RWPE1 (cell line): Measurements from ENCODE around the gene RRAGB.

Source experiments
- CTCF ChIA-PET: fragments of 350-600 bp; sonication (Branson Sonifier 250); formaldehyde crosslinking; extraction: SDS; loops from one replicate; lab custom pipeline; 2021; lab: Yijun Ruan, JAX
- POLR2A ChIA-PET: fragments of 400-600 bp; formaldehyde crosslinking; extraction: SDS; loops from one replicate; lab custom pipeline; 2020; ENCODE audit warnings: antibody characterized with exemption; ENCODE audit not compliant: low non-redundant PET; lab: Yijun Ruan, JAX
- DNase-seq: peaks from one replicate; pipeline ENCODE4 v3.0.0; 2012; ENCODE audit warnings: low spot score
- H3K27ac ChIP-seq: fragments of 450-650 bp; 2 replicates; pipeline ENCODE4 v1.5.1; 2017
- TF ChIP-seq, protein P1 (sequence below): fragments of 450-650 bp; conservative IDR thresholded peaks from 2 replicates; pipeline ENCODE4 v1.5.1; 2017; ENCODE audit warnings: low read depth, mild to moderate bottlenecking

RRAGB gene

GRCh38 chrX:55709735-55710134 lies 7.8 kb upstream of the RRAGB start:
- no peak overlapping the region for H3K27ac ChIP-seq
- CTCF ChIA-PET, result no interaction called here
- TF ChIP-seq, protein P1, sequence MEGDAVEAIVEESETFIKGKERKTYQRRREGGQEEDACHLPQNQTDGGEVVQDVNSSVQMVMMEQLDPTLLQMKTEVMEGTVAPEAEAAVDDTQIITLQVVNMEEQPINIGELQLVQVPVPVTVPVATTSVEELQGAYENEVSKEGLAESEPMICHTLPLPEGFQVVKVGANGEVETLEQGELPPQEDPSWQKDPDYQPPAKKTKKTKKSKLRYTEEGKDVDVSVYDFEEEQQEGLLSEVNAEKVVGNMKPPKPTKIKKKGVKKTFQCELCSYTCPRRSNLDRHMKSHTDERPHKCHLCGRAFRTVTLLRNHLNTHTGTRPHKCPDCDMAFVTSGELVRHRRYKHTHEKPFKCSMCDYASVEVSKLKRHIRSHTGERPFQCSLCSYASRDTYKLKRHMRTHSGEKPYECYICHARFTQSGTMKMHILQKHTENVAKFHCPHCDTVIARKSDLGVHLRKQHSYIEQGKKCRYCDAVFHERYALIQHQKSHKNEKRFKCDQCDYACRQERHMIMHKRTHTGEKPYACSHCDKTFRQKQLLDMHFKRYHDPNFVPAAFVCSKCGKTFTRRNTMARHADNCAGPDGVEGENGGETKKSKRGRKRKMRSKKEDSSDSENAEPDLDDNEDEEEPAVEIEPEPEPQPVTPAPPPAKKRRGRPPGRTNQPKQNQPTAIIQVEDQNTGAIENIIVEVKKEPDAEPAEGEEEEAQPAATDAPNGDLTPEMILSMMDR, result no peak
- DNase-seq, result no peak
- POLR2A ChIA-PET, result no interaction called here

GRCh38 chrX:55710701-55711100 lies 6.8 kb upstream of the RRAGB start:
- TF ChIP-seq, protein P1, result no peak
- CTCF ChIA-PET, result no interaction called here
- POLR2A ChIA-PET, result no interaction called here
- peak; percentile 3 for DNase-seq
- no peak overlapping the region; the same call in 1 of the 2 replicates for H3K27ac ChIP-seq

- CTCF ChIA-PET, result no interaction called here
- TF ChIP-seq, protein P1, result no peak
Measured at GRCh38 chrX:55713631-55714030, 3.9 kb upstream of the RRAGB start.

DNA sequence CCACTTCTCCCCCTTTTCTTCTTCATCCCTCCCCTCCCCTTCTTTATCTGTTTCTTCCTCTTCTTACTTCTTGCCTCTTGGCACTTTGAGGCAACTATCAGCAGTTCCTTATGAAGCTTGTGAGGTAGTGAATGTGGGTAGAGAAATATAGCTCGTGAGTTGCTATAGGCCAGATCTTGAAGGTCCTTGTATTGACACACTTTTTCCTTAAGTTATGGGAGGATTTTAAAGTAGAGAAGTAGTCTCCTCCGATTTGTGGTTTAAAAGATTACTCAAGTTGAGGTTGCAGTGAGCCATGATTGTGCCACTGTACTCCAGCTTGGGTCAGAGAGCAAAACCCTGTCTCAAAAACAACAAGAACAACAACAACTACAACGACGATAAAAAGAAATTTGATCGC lies 3.4 kb upstream of the RRAGB start:
- no peak overlapping the region for H3K27ac ChIP-seq
- TF ChIP-seq, protein P1, result no peak
- no peak for DNase-seq
- POLR2A ChIA-PET, result no interaction called here
- CTCF ChIA-PET, result no interaction called here

More at GRCh38 chrX:55713631-55714030, 3.9 kb upstream of the RRAGB start:
- POLR2A ChIA-PET, result no interaction called here
- no peak for DNase-seq
- H3K27ac ChIP-seq, result no peak overlapping the region

DNA sequence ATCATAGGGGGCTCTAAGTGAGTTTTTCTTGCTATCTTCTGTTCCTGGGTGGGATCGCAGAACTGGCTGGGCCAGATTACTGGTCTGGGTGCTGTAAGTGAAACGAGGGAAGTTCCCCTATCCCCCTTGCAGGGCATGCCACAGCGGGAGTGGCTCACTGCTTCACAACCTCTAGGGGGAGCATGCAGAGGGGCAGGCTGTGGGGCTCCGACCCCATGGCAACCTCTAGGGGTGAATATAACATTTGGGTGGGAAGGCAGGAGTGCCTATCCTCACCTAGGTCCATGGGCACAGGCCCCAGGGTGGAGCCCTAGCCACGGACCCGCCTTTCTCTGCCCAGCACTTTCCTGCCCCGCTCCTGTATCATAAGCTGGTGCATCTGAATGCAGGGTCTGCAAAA lies 1.7 kb upstream of the RRAGB start:
- CTCF ChIA-PET, result no interaction called here
- DNase-seq, result no peak
- TF ChIP-seq, protein P1, result no peak
- POLR2A ChIA-PET, result no interaction called here
- H3K27ac ChIP-seq, result no peak overlapping the region

- H3K27ac ChIP-seq, result peak overlapping the region; percentile 86
- ChIA-PET POLR2A (no interaction called here), CTCF (no interaction called here)
- TF ChIP-seq, protein P1, result no peak
- DNase-seq, result no peak
Measured at GRCh38 chrX:55716937-55717336, 612 bp upstream of the RRAGB start.

DNA sequence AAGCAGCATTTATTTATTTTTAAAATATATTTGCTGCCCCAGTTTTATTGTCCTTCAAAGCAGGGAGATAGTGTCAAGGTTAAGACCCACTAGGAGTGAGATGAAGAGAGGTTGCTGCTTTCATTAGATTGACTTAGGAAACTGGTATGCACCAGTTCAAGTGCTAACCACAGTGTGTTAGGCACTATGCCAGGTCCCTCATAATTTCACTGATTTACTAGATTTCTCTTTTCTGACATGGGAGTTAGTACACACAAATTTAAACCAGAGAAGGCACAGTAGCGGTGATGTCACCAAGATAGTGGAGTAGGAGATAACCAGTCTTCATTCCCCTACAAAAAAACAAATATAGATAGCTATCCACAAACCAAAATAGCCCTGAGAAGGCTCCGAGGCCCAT lies 14.3 kb downstream of the RRAGB start:
- CTCF ChIA-PET, result no interaction called here

More for the DNA sequence above, 14.3 kb downstream of the RRAGB start:
- no peak for DNase-seq
- TF ChIP-seq, protein P1, result no peak
- no peak overlapping the region for H3K27ac ChIP-seq
- POLR2A ChIA-PET, result no interaction called here
